ENCODE measurements around the gene PHF23. TPM values are rescaled to one million over a fixed set of nuclear protein-coding genes. Genes with fewer than 3 reads are reported as not detected.
"Not testable (repeated sequence)": the region's sequence is repeated elsewhere in the genome, so short reads cannot be mapped to it uniquely, and the experiment has no call there.

The PHF23 gene
- total RNA-seq, 2 donors from 2014 or later, result 19.2 to 23.2 TPM

GRCh38 chr17:7251661-7252175 lies 12.5 kb upstream of the PHF23 start, which contains the start of gene CTDNEP1:
TSS of gene CTDNEP1 (minus strand) at chr17:7251734. CDS start at chr17:7251296, 438 bp downstream.
- Mint-ChIP-seq H3K4me1 (peaks cover 33% of the 10 kb centered on the region), H3K36me3 (ENCODE audit: low read depth) (peaks cover 10% of the 10 kb centered on the region), H3K27me3 (no peaks in the 10 kb centered on the region), H3K4me3 (peak within 1 kb of the TSS; percentile 95), H3K27ac (peak within 1 kb of the TSS; percentile 98)
- ATAC-seq (peak; percentile 88), DNase-seq (peak; percentile 95 to 99 (median 96))
- no peaks in the 10 kb centered on the region for H3K9me3 ChIP-seq (ENCODE audit: control insufficient read depth, low read length, poor library complexity, severe bottlenecking)

- H3K27ac Mint-ChIP-seq, result peak overlapping the region; percentile 98
- H3K4me1 Mint-ChIP-seq, result peaks cover 33% of the 10 kb centered on the region
- DNase-seq (peak in 2 of 3 donors; percentile 18 to 31), ATAC-seq (peak; percentile 20)
- H3K4me3 Mint-ChIP-seq, result peak overlapping the region; percentile 95
- H3K36me3 Mint-ChIP-seq (ENCODE audit: low read depth), result peaks cover 15% of the 10 kb centered on the region
- H3K27me3 Mint-ChIP-seq, result no peaks in the 10 kb centered on the region
- H3K9me3 ChIP-seq (ENCODE audit: control insufficient read depth, low read length, poor library complexity, severe bottlenecking), result no peaks in the 10 kb centered on the region
Measured at GRCh38 chr17:7250695-7251627, 11.7 kb upstream of the PHF23 start.

- peak overlapping the region; percentile 95 for H3K4me3 Mint-ChIP-seq
- peaks cover 33% of the 10 kb centered on the region for H3K4me1 Mint-ChIP-seq
- DNase-seq (no peak), ATAC-seq (no peak)
- H3K36me3 Mint-ChIP-seq (ENCODE audit: low read depth), result peaks cover 15% of the 10 kb centered on the region
- H3K27ac Mint-ChIP-seq, result peak overlapping the region; percentile 98
- no peaks in the 10 kb centered on the region for H3K27me3 Mint-ChIP-seq
- no peaks in the 10 kb centered on the region for H3K9me3 ChIP-seq (ENCODE audit: control insufficient read depth, low read length, poor library complexity, severe bottlenecking)
Measured at GRCh38 chr17:7249830-7250229, 10.6 kb upstream of the PHF23 start.

GRCh38 chr17:7249214-7249613 lies 10.0 kb upstream of the PHF23 start:
- Mint-ChIP-seq H3K27ac (peak overlapping the region; percentile 98), H3K4me3 (peak overlapping the region; percentile 81), H3K4me1 (peaks cover 33% of the 10 kb centered on the region), H3K36me3 (ENCODE audit: low read depth) (peaks cover 12% of the 10 kb centered on the region), H3K27me3 (no peaks in the 10 kb centered on the region)
- ATAC-seq (no peak), DNase-seq (no peak)
- no peaks in the 10 kb centered on the region for H3K9me3 ChIP-seq (ENCODE audit: control insufficient read depth, low read length, poor library complexity, severe bottlenecking)

GRCh38 chr17:7248796-7249195 lies 9.5 kb upstream of the PHF23 start:
- H3K4me3 Mint-ChIP-seq, result peak overlapping the region; percentile 81
- peak overlapping the region; percentile 98 for H3K27ac Mint-ChIP-seq
- no peaks in the 10 kb centered on the region for H3K27me3 Mint-ChIP-seq
- no peaks in the 10 kb centered on the region for H3K9me3 ChIP-seq (ENCODE audit: control insufficient read depth, low read length, poor library complexity, severe bottlenecking)
- H3K4me1 Mint-ChIP-seq, result peaks cover 31% of the 10 kb centered on the region
- DNase-seq, result no peak
- H3K36me3 Mint-ChIP-seq (ENCODE audit: low read depth), result peaks cover 12% of the 10 kb centered on the region
- no peak for ATAC-seq

- DNase-seq (no peak), ATAC-seq (no peak)
- Mint-ChIP-seq H3K4me3 (no peak overlapping the region), H3K27me3 (no peaks in the 10 kb centered on the region), H3K4me1 (peaks cover 32% of the 10 kb centered on the region), H3K27ac (peak overlapping the region; percentile 57), H3K36me3 (ENCODE audit: low read depth) (peaks cover 8% of the 10 kb centered on the region)
- no peaks in the 10 kb centered on the region for H3K9me3 ChIP-seq (ENCODE audit: control insufficient read depth, low read length, poor library complexity, severe bottlenecking)
Measured at GRCh38 chr17:7246779-7247178, 7.5 kb upstream of the PHF23 start.

GRCh38 chr17:7243838-7244237 lies 4.6 kb upstream of the PHF23 start:
- H3K27ac Mint-ChIP-seq, result peak overlapping the region; percentile 100
- not testable (repeated sequence) for ATAC-seq; DNase-seq; H3K9me3 ChIP-seq (ENCODE audit: control insufficient read depth, low read length, poor library complexity, severe bottlenecking); H3K4me3 Mint-ChIP-seq; H3K27me3 Mint-ChIP-seq; H3K36me3 Mint-ChIP-seq (ENCODE audit: low read depth)
- H3K4me1 Mint-ChIP-seq, result peaks cover 34% of the 10 kb centered on the region

- Mint-ChIP-seq H3K4me1 (peaks cover 33% of the 10 kb centered on the region), H3K27ac (peak overlapping the region; percentile 100), H3K4me3 (peak overlapping the region; percentile 99), H3K36me3 (ENCODE audit: low read depth) (peaks cover 8% of the 10 kb centered on the region), H3K27me3 (no peaks in the 10 kb centered on the region)
- no peak for ATAC-seq
- no peaks in the 10 kb centered on the region for H3K9me3 ChIP-seq (ENCODE audit: control insufficient read depth, low read length, poor library complexity, severe bottlenecking)
- no peak for DNase-seq
Measured at GRCh38 chr17:7243453-7243729, 4.1 kb upstream of the PHF23 start.

- Mint-ChIP-seq H3K27me3 (no peaks in the 10 kb centered on the region), H3K36me3 (ENCODE audit: low read depth) (peaks cover 8% of the 10 kb centered on the region), H3K27ac (peak overlapping the region; percentile 100), H3K4me1 (peaks cover 33% of the 10 kb centered on the region), H3K4me3 (peak overlapping the region; percentile 99)
- ATAC-seq, result peak; percentile 55
- H3K9me3 ChIP-seq (ENCODE audit: control insufficient read depth, low read length, poor library complexity, severe bottlenecking), result no peaks in the 10 kb centered on the region
- DNase-seq, result peak; percentile 87 to 91 (median 91)
Measured at GRCh38 chr17:7242717-7243452, 3.6 kb upstream of the PHF23 start.

GRCh38 chr17:7241783-7242716 lies 2.8 kb upstream of the PHF23 start, which contains the start of gene GABARAP:
TSS of gene GABARAP (minus strand) at chr17:7242449. CDS start at chr17:7242330, 119 bp downstream.
- ATAC-seq, result peak; percentile 42
- H3K36me3 Mint-ChIP-seq (ENCODE audit: low read depth), result peaks cover 9% of the 10 kb centered on the region
- H3K9me3 ChIP-seq (ENCODE audit: control insufficient read depth, low read length, poor library complexity, severe bottlenecking), result no peaks in the 10 kb centered on the region
- peak within 1 kb of the TSS; percentile 99 for H3K4me3 Mint-ChIP-seq
- no peaks in the 10 kb centered on the region for H3K27me3 Mint-ChIP-seq
- H3K27ac Mint-ChIP-seq, result peak within 1 kb of the TSS; percentile 100
- DNase-seq, result peak; percentile 83 to 89 (median 87)
- H3K4me1 Mint-ChIP-seq, result peaks cover 38% of the 10 kb centered on the region

GRCh38 chr17:7241090-7241733 lies 2.0 kb upstream of the PHF23 start:
- peaks cover 9% of the 10 kb centered on the region for H3K36me3 Mint-ChIP-seq (ENCODE audit: low read depth)
- H3K27me3 Mint-ChIP-seq, result no peaks in the 10 kb centered on the region
- peak overlapping the region; percentile 99 for H3K4me3 Mint-ChIP-seq
- peak overlapping the region; percentile 100 for H3K27ac Mint-ChIP-seq
- ATAC-seq (no peak), DNase-seq (no peak)
- H3K9me3 ChIP-seq (ENCODE audit: control insufficient read depth, low read length, poor library complexity, severe bottlenecking), result no peaks in the 10 kb centered on the region
- peaks cover 43% of the 10 kb centered on the region for H3K4me1 Mint-ChIP-seq

- Mint-ChIP-seq H3K4me1 (peaks cover 48% of the 10 kb centered on the region), H3K36me3 (ENCODE audit: low read depth) (peaks cover 7% of the 10 kb centered on the region), H3K27ac (peak overlapping the region; percentile 100), H3K27me3 (no peaks in the 10 kb centered on the region), H3K4me3 (peak overlapping the region; percentile 99)
- DNase-seq, result no peak
- no peak for ATAC-seq
- no peaks in the 10 kb centered on the region for H3K9me3 ChIP-seq (ENCODE audit: control insufficient read depth, low read length, poor library complexity, severe bottlenecking)
Measured at GRCh38 chr17:7240375-7240774, 1.1 kb upstream of the PHF23 start.

Measured in T-helper 17 cell (primary cell).